Panc1 (cell line): ENCODE measurements around the gene DIS3L2. TPM values are rescaled to one million over a fixed set of nuclear protein-coding genes. Genes with fewer than 3 reads are reported as not detected.

Experiments used
- ATAC-seq: fragments of 200-7000 bp; cut with Tn5 transposase; 2 replicates; pipeline ENCODE4 v1.9.1; 2020; ENCODE audit warnings: mild to moderate bottlenecking, moderate library complexity
- BruUV-seq: library from RNA; stranded (reverse); fragments of 400-500 nt; replicated peaks from 2 replicates; lab custom pipeline; 2021; lab: Mats Ljungman, UMichigan
- CTCF ChIA-PET: fragments of 300-600 bp; sonication (Branson Sonifier 250); formaldehyde crosslinking; loops from one replicate; lab custom pipeline; 2022; ENCODE audit warnings: antibody characterized with exemption; lab: Charles Lee
- POLR2A ChIA-PET: fragments of 300-600 bp; sonication (Branson Sonifier 250); formaldehyde crosslinking; loops from one replicate; lab custom pipeline; 2022; ENCODE audit warnings: antibody characterized with exemption; lab: Charles Lee
- DNase-seq: peaks from one replicate; pipeline ENCODE4 v3.0.0-alpha.2; 2010; ENCODE audit warnings: low read depth, low spot score
- H3K27ac ChIP-seq: 2 replicates; pipeline ENCODE4 v1.5.1; 2011; ENCODE audit warnings: mild to moderate bottlenecking, low read length, inconsistent platforms
- H3K27me3 ChIP-seq: fragments of 200-500 bp; sonication (Bioruptor generic); 2 replicates; pipeline ENCODE4 v1.6.0; 2014; ENCODE audit warnings: low read length, inconsistent platforms; ENCODE audit not compliant: control insufficient read depth, insufficient read depth
- H3K36me3 ChIP-seq: fragments of 200-500 bp; sonication (Bioruptor generic); 2 replicates; pipeline ENCODE4 v1.5.1; 2014; ENCODE audit warnings: inconsistent platforms, mild to moderate bottlenecking, low read length, moderate library complexity; ENCODE audit not compliant: control insufficient read depth, insufficient read depth
- H3K4me1 ChIP-seq: 2 replicates; pipeline ENCODE4 v1.5.1; 2011; ENCODE audit warnings: inconsistent platforms, mild to moderate bottlenecking, low read length, moderate library complexity; ENCODE audit not compliant: control insufficient read depth, insufficient read depth
- H3K4me3 ChIP-seq, 2 experiments: 2 replicates each; pipeline ENCODE4 v1.5.1; 2011 to 2012; ENCODE audit warnings: low read depth in 2 of 2, low read length in 2 of 2, mild to moderate bottlenecking in 2 of 2, inconsistent platforms in 1 of 2, moderate library complexity in 1 of 2
- H3K9me3 ChIP-seq: fragments of 200-500 bp; sonication (Bioruptor generic); 2 replicates; pipeline ENCODE4 v1.5.1; 2014; ENCODE audit warnings: low read depth, mild to moderate bottlenecking, inconsistent platforms, low read length, moderate library complexity; ENCODE audit not compliant: control insufficient read depth, insufficient read depth
- POLR2AphosphoS5 ChIP-seq: IDR thresholded peaks from 2 replicates; pipeline ENCODE4 v1.6.1; 2012; ENCODE audit warnings: mild to moderate bottlenecking, low read depth, low read length, moderate library complexity
- SIN3A ChIP-seq: IDR thresholded peaks from 2 replicates; pipeline ENCODE4 v1.6.1; 2012; ENCODE audit warnings: low read depth, mild to moderate bottlenecking, low read length, moderate library complexity, borderline replicate concordance; ENCODE audit not compliant: insufficient read depth
- TCF7L2 ChIP-seq: IDR thresholded peaks from 2 replicates; pipeline ENCODE4 v1.6.1; 2011; ENCODE audit warnings: mild to moderate bottlenecking, low read depth, low read length, inconsistent platforms
- in situ Hi-C: cut with HindIII; loops from 2 replicates; pipeline ENCODE4 v1.10.0; 2016; ENCODE audit warnings: low sequenced_read_pairs, low pct_unique_long_range_greater_than_20kb
- intact Hi-C: fragments of 100-400 bp; cut with micrococcal nuclease; formaldehyde crosslinking; loops from one replicate; pipeline ENCODE4 v1.10.0; 2022; ENCODE audit not compliant: unreplicated experiment
- total RNA-seq: library from RNA; stranded (reverse); gene quantifications from one replicate; pipeline ENCODE4 v1.2.1, GENCODE V29; 2021; ENCODE audit not compliant: unreplicated experiment
- TF ChIP-seq, protein P1 (sequence below): fragments of 450-650 bp; IDR thresholded peaks from 2 replicates; pipeline ENCODE4 v1.5.1; 2017; ENCODE audit warnings: mild to moderate bottlenecking
- TF ChIP-seq, protein P2 (sequence below), 2 experiments: IDR thresholded peaks; 2 replicates each; pipeline ENCODE4 v1.6.1; 2011 to 2012; ENCODE audit warnings: low read depth in 2 of 2, control low read depth in 1 of 2, low read length in 1 of 2, mild to moderate bottlenecking in 1 of 2, moderate library complexity in 1 of 2; ENCODE audit not compliant: insufficient read depth in 1 of 2

The DIS3L2 gene
- total RNA-seq, 1 experiment from 2014 or later: 28.1 TPM

GRCh38 chr2:231947694-231948093 lies 13.8 kb upstream of the DIS3L2 start:
- Histone ChIP-seq H3K27ac (no peak overlapping the region), H3K27me3 (peaks cover 2% of the 10 kb centered on the region; the same call in 1 of the 2 replicates), H3K4me1 (no peaks in the 10 kb centered on the region), H3K4me3 (no peak overlapping the region), H3K9me3 (no peaks in the 10 kb centered on the region), H3K36me3 (no peaks in the 10 kb centered on the region)
- DNase-seq: no peak
- ChIA-PET CTCF (no interaction called here), POLR2A (no interaction called here)
- no peak for ATAC-seq
- TF ChIP-seq, protein P1, sequence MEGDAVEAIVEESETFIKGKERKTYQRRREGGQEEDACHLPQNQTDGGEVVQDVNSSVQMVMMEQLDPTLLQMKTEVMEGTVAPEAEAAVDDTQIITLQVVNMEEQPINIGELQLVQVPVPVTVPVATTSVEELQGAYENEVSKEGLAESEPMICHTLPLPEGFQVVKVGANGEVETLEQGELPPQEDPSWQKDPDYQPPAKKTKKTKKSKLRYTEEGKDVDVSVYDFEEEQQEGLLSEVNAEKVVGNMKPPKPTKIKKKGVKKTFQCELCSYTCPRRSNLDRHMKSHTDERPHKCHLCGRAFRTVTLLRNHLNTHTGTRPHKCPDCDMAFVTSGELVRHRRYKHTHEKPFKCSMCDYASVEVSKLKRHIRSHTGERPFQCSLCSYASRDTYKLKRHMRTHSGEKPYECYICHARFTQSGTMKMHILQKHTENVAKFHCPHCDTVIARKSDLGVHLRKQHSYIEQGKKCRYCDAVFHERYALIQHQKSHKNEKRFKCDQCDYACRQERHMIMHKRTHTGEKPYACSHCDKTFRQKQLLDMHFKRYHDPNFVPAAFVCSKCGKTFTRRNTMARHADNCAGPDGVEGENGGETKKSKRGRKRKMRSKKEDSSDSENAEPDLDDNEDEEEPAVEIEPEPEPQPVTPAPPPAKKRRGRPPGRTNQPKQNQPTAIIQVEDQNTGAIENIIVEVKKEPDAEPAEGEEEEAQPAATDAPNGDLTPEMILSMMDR: no peak
- no peak for TF ChIP-seq TCF7L2
- no peak for TF ChIP-seq SIN3A
- no peak for TF ChIP-seq POLR2AphosphoS5
- TF ChIP-seq, protein P2, sequence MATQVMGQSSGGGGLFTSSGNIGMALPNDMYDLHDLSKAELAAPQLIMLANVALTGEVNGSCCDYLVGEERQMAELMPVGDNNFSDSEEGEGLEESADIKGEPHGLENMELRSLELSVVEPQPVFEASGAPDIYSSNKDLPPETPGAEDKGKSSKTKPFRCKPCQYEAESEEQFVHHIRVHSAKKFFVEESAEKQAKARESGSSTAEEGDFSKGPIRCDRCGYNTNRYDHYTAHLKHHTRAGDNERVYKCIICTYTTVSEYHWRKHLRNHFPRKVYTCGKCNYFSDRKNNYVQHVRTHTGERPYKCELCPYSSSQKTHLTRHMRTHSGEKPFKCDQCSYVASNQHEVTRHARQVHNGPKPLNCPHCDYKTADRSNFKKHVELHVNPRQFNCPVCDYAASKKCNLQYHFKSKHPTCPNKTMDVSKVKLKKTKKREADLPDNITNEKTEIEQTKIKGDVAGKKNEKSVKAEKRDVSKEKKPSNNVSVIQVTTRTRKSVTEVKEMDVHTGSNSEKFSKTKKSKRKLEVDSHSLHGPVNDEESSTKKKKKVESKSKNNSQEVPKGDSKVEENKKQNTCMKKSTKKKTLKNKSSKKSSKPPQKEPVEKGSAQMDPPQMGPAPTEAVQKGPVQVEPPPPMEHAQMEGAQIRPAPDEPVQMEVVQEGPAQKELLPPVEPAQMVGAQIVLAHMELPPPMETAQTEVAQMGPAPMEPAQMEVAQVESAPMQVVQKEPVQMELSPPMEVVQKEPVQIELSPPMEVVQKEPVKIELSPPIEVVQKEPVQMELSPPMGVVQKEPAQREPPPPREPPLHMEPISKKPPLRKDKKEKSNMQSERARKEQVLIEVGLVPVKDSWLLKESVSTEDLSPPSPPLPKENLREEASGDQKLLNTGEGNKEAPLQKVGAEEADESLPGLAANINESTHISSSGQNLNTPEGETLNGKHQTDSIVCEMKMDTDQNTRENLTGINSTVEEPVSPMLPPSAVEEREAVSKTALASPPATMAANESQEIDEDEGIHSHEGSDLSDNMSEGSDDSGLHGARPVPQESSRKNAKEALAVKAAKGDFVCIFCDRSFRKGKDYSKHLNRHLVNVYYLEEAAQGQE (IDR thresholded peaks at IDR 0.05; ENCODE audit: insufficient read depth in 1 of 2, low read depth in 2 of 2, low read length in 1 of 2): no peak
- BruUV-seq: no TSS peak
- in situ Hi-C loops (no loop called here), intact Hi-C loops (no loop called here)

DNA sequence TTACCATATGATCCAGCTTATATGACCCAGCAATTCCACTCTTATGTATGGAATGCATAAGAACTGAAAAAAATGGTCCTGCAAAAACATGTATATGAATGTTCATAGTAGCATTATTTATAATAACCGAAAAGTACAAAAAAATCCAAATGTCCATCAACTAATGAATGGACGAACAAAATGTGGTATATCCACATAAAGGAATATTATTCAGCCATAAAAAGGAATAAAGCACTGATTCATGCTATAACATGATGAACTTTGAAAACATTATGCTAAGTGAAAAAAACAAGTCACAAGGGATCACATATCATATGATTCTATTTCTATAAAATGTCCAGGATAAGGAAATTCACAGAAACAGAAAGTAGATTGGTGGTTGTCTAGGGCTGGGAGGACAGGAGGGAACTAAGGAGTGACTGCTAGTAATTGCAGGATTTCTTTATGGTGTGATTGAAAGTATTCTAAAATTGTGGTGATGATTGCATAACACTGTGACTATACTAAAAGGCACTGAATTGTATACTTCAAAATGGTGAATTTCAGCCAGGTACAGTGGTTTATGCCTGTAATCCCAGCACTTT lies 10.0 kb upstream of the DIS3L2 start:
- CTCF ChIA-PET: no interaction called here
- BruUV-seq: no TSS peak
- Histone ChIP-seq H3K9me3 (no peaks in the 10 kb centered on the region), H3K27ac (no peak overlapping the region), H3K36me3 (no peaks in the 10 kb centered on the region), H3K4me1 (no peaks in the 10 kb centered on the region), H3K27me3 (no peaks in the 10 kb centered on the region; the same call in 1 of the 2 replicates), H3K4me3 (no peak overlapping the region)
- ATAC-seq (no peak), DNase-seq (no peak)
- no peak for TF ChIP-seq SIN3A
- TF ChIP-seq, protein P2 (IDR thresholded peaks at IDR 0.05; ENCODE audit: insufficient read depth in 1 of 2, low read depth in 2 of 2, low read length in 1 of 2): no peak
- TF ChIP-seq POLR2AphosphoS5: no peak
- TF ChIP-seq, protein P1: no peak
- no peak for TF ChIP-seq TCF7L2
- POLR2A ChIA-PET: no interaction called here
- in situ Hi-C loops: no loop called here
- intact Hi-C loops: no loop called here
